Measurements from ENCODE around the gene TEN1.

- TF ChIP-seq POLR2AphosphoS5 (IDR thresholded peaks at IDR 0.05; ENCODE audit: low read depth, low read length) = no peak
- TF ChIP-seq POLR2A (IDR thresholded peaks at IDR 0.05; ENCODE audit: low read depth, low read length) = no peak
Measured at GRCh38 chr17:75931062-75931461, 48.0 kb upstream of the TEN1 start.

All from GM12892 (cell line).